Endothelial cell of umbilical vein (primary cell): Measurements from ENCODE around the gene CERS3. TPM values are rescaled to one million over a fixed set of nuclear protein-coding genes. Genes with fewer than 3 reads are reported as not detected.

Experiments
- BruUV-seq: library from RNA; stranded (reverse); fragments of 400-500 nt; replicated peaks from 2 replicates; lab custom pipeline; 2021; lab: Mats Ljungman, UMichigan
- CTCF ChIA-PET: fragments of 300-600, 350-600 bp; sonication (Branson Sonifier 250); formaldehyde crosslinking; loops from one replicate; lab custom pipeline; 2021; ENCODE audit warnings: antibody characterized with exemption, inconsistent platforms; lab: Charles Lee
- POLR2A ChIA-PET: fragments of 300-600, 350-600 bp; sonication (Branson Sonifier 250); formaldehyde crosslinking; loops from one replicate; lab custom pipeline; 2021; ENCODE audit warnings: antibody characterized with exemption, inconsistent platforms; lab: Charles Lee
- DNase-seq: peaks from one replicate; pipeline ENCODE4 v3.0.0-alpha.2; 2011; ENCODE audit warnings: low read depth, low spot score
- FAIRE-seq: peaks from 2 replicates; lab custom pipeline; 2011; peaks lifted over from hg19 to GRCh38; lab: Jason Lieb, UNC
- H2AFZ ChIP-seq: 2 replicates; pipeline ENCODE4 v1.6.0; 2012; ENCODE audit warnings: low read depth, low read length, control low read depth, inconsistent platforms
- H3K27ac ChIP-seq: 2 replicates; pipeline ENCODE4 v1.5.1; 2011; ENCODE audit warnings: low read depth, mild to moderate bottlenecking, control low read depth, low read length, moderate library complexity; ENCODE audit not compliant: insufficient read depth
- H3K27me3 ChIP-seq, 2 experiments: 2 replicates each; pipeline versions ENCODE4 v1.6.0 to v1.6.1; 2011; ENCODE audit warnings: low read length in 2 of 2, mixed read lengths in 1 of 2; ENCODE audit not compliant: control insufficient read depth in 2 of 2, insufficient read depth in 2 of 2
- H3K36me3 ChIP-seq, 2 experiments: 2 replicates in 1 of 2; 3 replicates in 1 of 2; pipeline ENCODE4 v1.5.1; 2011; ENCODE audit warnings: low read length in 2 of 2, mild to moderate bottlenecking in 1 of 2, moderate library complexity in 1 of 2; ENCODE audit not compliant: control insufficient read depth in 2 of 2, insufficient read depth in 2 of 2; ENCODE audit errors: extremely low read depth in 1 of 2
- H3K4me1 ChIP-seq: 3 replicates; pipeline ENCODE4 v1.5.1; 2011; ENCODE audit warnings: mild to moderate bottlenecking, low read length; ENCODE audit not compliant: control insufficient read depth, insufficient read depth; ENCODE audit errors: extremely low read depth
- H3K4me2 ChIP-seq: 2 replicates; pipeline ENCODE4 v1.6.1; 2011; ENCODE audit warnings: low read length, control low read depth, mixed read lengths; ENCODE audit not compliant: insufficient read depth
- H3K4me3 ChIP-seq, 3 experiments: fragments of 200-600 bp in 1 of 3; sonication (generic), shearing (Covaris generic) in 1 of 3; replicated peaks in 1 of 3; 2 replicates each; pipeline ENCODE4 v1.5.1; 2011 to 2016; ENCODE audit warnings: control low read depth in 3 of 3, low read length in 3 of 3, mild to moderate bottlenecking in 2 of 3, inconsistent platforms in 1 of 3, low read depth in 1 of 3, moderate library complexity in 1 of 3; ENCODE audit not compliant: insufficient read depth in 1 of 3
- H3K79me2 ChIP-seq: 2 replicates; pipeline ENCODE4 v1.6.0; 2012; ENCODE audit warnings: low read length, inconsistent platforms; ENCODE audit not compliant: control insufficient read depth, insufficient read depth
- H3K9ac ChIP-seq: replicated peaks from 2 replicates; pipeline ENCODE3; 2011; ENCODE audit warnings: low read length, control low read depth; ENCODE audit not compliant: insufficient read depth; ENCODE audit errors: extremely low read depth
- H3K9me1 ChIP-seq: replicated peaks from 3 replicates; pipeline ENCODE4 v1.6.0; 2011; ENCODE audit warnings: mild to moderate bottlenecking, low read length; ENCODE audit not compliant: control insufficient read depth, insufficient read depth; ENCODE audit errors: extremely low read depth
- H3K9me3 ChIP-seq: replicated peaks from 2 replicates; pipeline ENCODE4 v1.5.1; 2012; ENCODE audit warnings: low read length, inconsistent platforms; ENCODE audit not compliant: control insufficient read depth, insufficient read depth
- H4K20me1 ChIP-seq: replicated peaks from 2 replicates; pipeline ENCODE3; 2011; ENCODE audit warnings: mild to moderate bottlenecking, low read length; ENCODE audit not compliant: control insufficient read depth, insufficient read depth; ENCODE audit errors: extremely low read depth
- CTCF ChIP-seq, 2 donors: IDR thresholded peaks; 1 replicate in 1 of 2; 2 replicates in 1 of 2; pipeline ENCODE4 v1.5.1; 2011; ENCODE audit warnings: low read length in 2 of 2, mild to moderate bottlenecking in 2 of 2, moderate library complexity in 2 of 2, control low read depth in 1 of 2, inconsistent platforms in 1 of 2, low read depth in 1 of 2; ENCODE audit not compliant: insufficient read depth in 1 of 2; ENCODE audit errors: extremely low read depth in 1 of 2
- EZH2 ChIP-seq: IDR thresholded peaks from 2 replicates; pipeline ENCODE4 v1.6.1; 2012; ENCODE audit warnings: borderline replicate concordance, low read depth, mild to moderate bottlenecking, moderate library complexity, low read length, inconsistent platforms; ENCODE audit not compliant: severe bottlenecking
- FOS ChIP-seq: IDR thresholded peaks from 2 replicates; pipeline ENCODE4 v1.6.1; 2011; ENCODE audit warnings: mild to moderate bottlenecking, low read length, moderate library complexity, borderline replicate concordance; ENCODE audit not compliant: insufficient read depth
- GATA2 ChIP-seq: IDR thresholded peaks from 2 replicates; pipeline ENCODE4 v1.7.0; 2011; ENCODE audit warnings: low read depth, mild to moderate bottlenecking, moderate library complexity, mixed read lengths, low read length; ENCODE audit not compliant: insufficient read length, insufficient read depth
- JUN ChIP-seq: IDR thresholded peaks from 2 replicates; pipeline ENCODE4 v1.6.1; 2011; ENCODE audit warnings: borderline replicate concordance, low read depth; ENCODE audit not compliant: insufficient read length, insufficient read depth
- MAX ChIP-seq: IDR thresholded peaks from 2 replicates; pipeline ENCODE4 v1.6.1; 2011; ENCODE audit not compliant: insufficient read depth, insufficient read length
- MYC ChIP-seq: IDR thresholded peaks from one replicate; pipeline ENCODE4 v1.6.1; 2011; ENCODE audit warnings: mild to moderate bottlenecking, low read depth, low read length
- POLR2A ChIP-seq: IDR thresholded peaks from 2 replicates; pipeline ENCODE4 v1.6.1; 2012; ENCODE audit warnings: low read depth, mild to moderate bottlenecking, control low read depth, low read length
- POLR2AphosphoS5 ChIP-seq: IDR thresholded peaks from 2 replicates; pipeline ENCODE4 v1.6.1; 2012; ENCODE audit warnings: low read depth, mild to moderate bottlenecking, control low read depth, low read length, moderate library complexity; ENCODE audit not compliant: insufficient read depth
- dilution Hi-C: fragments of 300-500 bp; cut with MboI; formaldehyde crosslinking; loops from one replicate; pipeline ENCODE4 v1.15.0; 2019; ENCODE audit warnings: low sequenced_read_pairs; ENCODE audit not compliant: extremely low pct_ligation_motif_present
- intact Hi-C: fragments of 100-400 bp; cut with micrococcal nuclease; formaldehyde crosslinking; loops from one replicate; pipeline ENCODE4 v1.10.0; 2022
- polyA plus RNA-seq, 4 experiments: library from polyadenylated mRNA; depleted of rRNA in 3 of 4; stranded (reverse) in 3 of 4; unstranded in 1 of 4; fragments of >200 nt; gene quantifications; 2 replicates each; pipeline versions ENCODE4 v1.2.1 to v1.2.3, GENCODE V29; 2011 to 2012; ENCODE audit warnings: missing spikeins in 1 of 4
- total RNA-seq: library from RNA; stranded (reverse); gene quantifications from 2 replicates; pipeline ENCODE4 v1.2.3, GENCODE V29; 2021

Gene CERS3
- total and polyA plus RNA-seq, 2 donors (not counting 3 experiments of a cell fraction or from before 2014, with no cell fraction given): not detected

DNA sequence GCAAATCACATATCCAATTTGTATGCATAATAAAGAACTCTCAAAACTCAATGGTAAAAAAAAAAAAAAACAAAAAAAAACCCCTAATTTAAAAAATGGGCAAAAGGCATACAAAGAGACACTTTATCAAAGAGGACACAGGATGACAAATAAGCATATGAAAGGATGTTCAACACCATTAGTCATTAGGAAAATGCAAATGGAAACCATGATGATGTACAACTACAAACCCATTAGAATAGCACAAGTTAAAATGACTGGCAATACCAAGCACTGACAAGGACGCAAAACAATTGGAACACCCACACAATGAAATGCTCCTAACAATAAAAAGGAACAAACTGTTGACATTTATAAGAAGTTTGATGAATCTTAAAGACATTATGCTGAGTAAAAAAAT lies 123.6 kb downstream of the CERS3 start:
- dilution Hi-C loops (no loop called here), intact Hi-C loops (no loop called here)
- BruUV-seq: no TSS peak
- ChIA-PET POLR2A (no interaction called here), CTCF (no interaction called here)
- H2AFZ ChIP-seq: no peak overlapping the region
- no peak for FAIRE-seq
- DNase-seq: no peak
- no peaks in the 10 kb centered on the region for H3K4me1 ChIP-seq
- H4K20me1 ChIP-seq: no peaks in the 10 kb centered on the region
- H3K27ac ChIP-seq: no peak overlapping the region
- no peaks in the 10 kb centered on the region for H3K36me3 ChIP-seq
- no peak overlapping the region for H3K4me3 ChIP-seq
- TF ChIP-seq POLR2AphosphoS5 (no peak), POLR2A (no peak)
- H3K79me2 ChIP-seq: no peaks in the 10 kb centered on the region
- no peak overlapping the region for H3K9ac ChIP-seq
- peaks cover 5% of the 10 kb centered on the region for H3K9me3 ChIP-seq
- H3K27me3 ChIP-seq: no peaks in the 10 kb centered on the region
- H3K9me1 ChIP-seq: no peaks in the 10 kb centered on the region
- H3K4me2 ChIP-seq: no peak overlapping the region

- peaks cover 5% of the 10 kb centered on the region for H3K9me3 ChIP-seq
- H3K9ac ChIP-seq: no peak overlapping the region
- H3K9me1 ChIP-seq: no peaks in the 10 kb centered on the region
- no peak for DNase-seq
- ChIA-PET CTCF (no interaction called here), POLR2A (no interaction called here)
- dilution Hi-C loops (no loop called here), intact Hi-C loops (no loop called here)
- H3K4me3 ChIP-seq: no peak overlapping the region
- no peak for TF ChIP-seq MAX
- TF ChIP-seq EZH2: no peak
- TF ChIP-seq FOS: no peak
- no peak for TF ChIP-seq CTCF (IDR thresholded peaks at IDR 0.05; ENCODE audit: extremely low read depth in 1 of 2, insufficient read depth in 1 of 2, low read depth in 1 of 2, low read length in 2 of 2)
- no peak for TF ChIP-seq GATA2
- TF ChIP-seq POLR2A: no peak
- TF ChIP-seq JUN: no peak
- TF ChIP-seq POLR2AphosphoS5: no peak
- TF ChIP-seq MYC: no peak
- no peak for FAIRE-seq
- H3K27ac ChIP-seq: no peak overlapping the region
- H3K27me3 ChIP-seq: no peaks in the 10 kb centered on the region
- H3K4me1 ChIP-seq: no peaks in the 10 kb centered on the region
- BruUV-seq: no TSS peak
- H2AFZ ChIP-seq: no peak overlapping the region
- no peaks in the 10 kb centered on the region for H3K36me3 ChIP-seq
- no peak overlapping the region for H3K4me2 ChIP-seq
- no peaks in the 10 kb centered on the region for H3K79me2 ChIP-seq
- H4K20me1 ChIP-seq: no peaks in the 10 kb centered on the region
Measured at GRCh38 chr15:100400996-100401395, 127.8 kb downstream of the CERS3 start.
